Fibroblast of lung (primary cell): ENCODE results near the gene ADAMTS17.

ENCODE experiments used
- CTCF ChIP-seq, 2 donors: IDR thresholded peaks in 1 of 2; conservative IDR thresholded peaks in 1 of 2; 1 replicate in 1 of 2; 2 replicates in 1 of 2; pipeline ENCODE4 v1.5.1; 2011 to 2012; ENCODE audit warnings: low read length in 2 of 2, control low read depth in 1 of 2, inconsistent platforms in 1 of 2, low read depth in 1 of 2, mild to moderate bottlenecking in 1 of 2
- EZH2 ChIP-seq: IDR thresholded peaks from 2 replicates; pipeline ENCODE4 v1.5.1; 2012; ENCODE audit warnings: low read length, control low read depth, mild to moderate bottlenecking; ENCODE audit errors: missing control alignments

DNA sequence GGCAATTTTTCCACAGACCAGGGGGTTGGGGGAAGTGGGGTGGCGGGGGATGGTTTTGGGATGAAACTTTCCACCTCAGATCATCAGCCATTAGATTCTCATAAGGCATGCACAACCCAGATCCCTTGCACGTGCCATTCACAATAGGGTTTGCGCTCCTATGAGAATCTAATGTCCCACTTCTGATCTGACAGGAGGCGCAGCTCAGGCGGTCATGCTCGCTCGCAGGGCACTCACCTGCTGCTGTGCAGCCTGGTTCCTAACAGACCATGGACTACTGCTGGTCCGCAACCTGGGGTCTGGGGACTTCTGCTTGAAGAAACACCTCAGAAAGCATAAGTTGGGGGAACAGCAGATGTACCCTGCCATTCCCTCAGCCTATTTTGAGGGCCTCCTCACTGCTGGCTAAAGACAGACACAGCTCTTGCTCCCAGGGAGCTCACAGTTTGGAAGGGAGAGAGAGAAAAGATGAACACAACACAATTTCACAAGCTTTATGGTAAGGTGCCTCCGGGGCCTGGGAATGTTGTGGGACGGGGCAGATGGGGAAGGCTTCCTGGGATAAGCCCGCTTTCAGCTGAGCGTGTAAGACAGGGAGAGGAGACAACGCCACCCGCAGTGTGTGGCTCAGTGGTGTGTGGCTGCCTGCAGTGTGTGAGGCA is 285.2 kb downstream of the ADAMTS17 start:
- TF ChIP-seq EZH2 (no peak), CTCF (conservative IDR thresholded peaks at IDR 0.05 in 1 of 2, IDR thresholded peaks at IDR 0.05 in 1 of 2; ENCODE audit: low read depth in 1 of 2, low read length in 2 of 2) (no peak)
